PC-3 (cell line): ENCODE measurements around the gene CDHR2. TPM values are rescaled to one million over a fixed set of nuclear protein-coding genes. Genes with fewer than 3 reads are reported as not detected.

Experiments used
- ATAC-seq: fragments of 200-7000 bp; cut with Tn5 transposase; 2 replicates; pipeline ENCODE4 v1.9.1; 2020; ENCODE audit warnings: mild to moderate bottlenecking, moderate library complexity
- BruUV-seq: library from RNA; stranded (reverse); fragments of 400-500 nt; replicated peaks from 2 replicates; lab custom pipeline; 2021; lab: Mats Ljungman, UMichigan
- CTCF ChIA-PET: fragments of 300-600 bp; sonication (Branson Sonifier 250); formaldehyde crosslinking; loops from one replicate; lab custom pipeline; 2022; ENCODE audit warnings: antibody characterized with exemption; lab: Charles Lee
- POLR2A ChIA-PET: fragments of 300-600 bp; sonication (Branson Sonifier 250); formaldehyde crosslinking; loops from one replicate; lab custom pipeline; 2022; ENCODE audit warnings: antibody characterized with exemption; ENCODE audit not compliant: unreplicated experiment; lab: Charles Lee
- DNase-seq: peaks from one replicate; pipeline ENCODE4 v3.0.0-alpha.2; 2015
- H2AFZ ChIP-seq: fragments of 300-600 bp; sonication (generic); 2 replicates; pipeline ENCODE4 v1.6.0; 2016; ENCODE audit warnings: antibody characterized with exemption, low read length
- H3F3A ChIP-seq: fragments of 300-600 bp; sonication (generic); one replicate; pipeline ENCODE4 v1.6.0; 2017; ENCODE audit warnings: antibody characterized with exemption, low read length, control low read depth, mild to moderate bottlenecking; ENCODE audit not compliant: unreplicated experiment
- H3K27ac ChIP-seq: fragments of 300-600 bp; sonication (generic); 2 replicates; pipeline ENCODE4 v1.5.1; 2016; ENCODE audit warnings: mild to moderate bottlenecking, low read length
- H3K27me3 ChIP-seq: fragments of 300-600 bp; sonication (generic); 2 replicates; pipeline ENCODE4 v1.6.1; 2016; ENCODE audit warnings: low read length, mixed read lengths
- H3K36me3 ChIP-seq: fragments of 300-600 bp; sonication (generic); 2 replicates; pipeline ENCODE4 v1.6.1; 2016; ENCODE audit warnings: low read depth, mixed run types, low read length, mixed read lengths
- H3K4me1 ChIP-seq: fragments of 300-600 bp; sonication (generic); 2 replicates; pipeline ENCODE4 v1.5.1; 2016; ENCODE audit warnings: low read length; ENCODE audit not compliant: insufficient read depth
- H3K4me2 ChIP-seq: fragments of 300-600 bp; sonication (generic); 2 replicates; pipeline ENCODE4 v1.6.0; 2016; ENCODE audit warnings: low read length
- H3K4me3 ChIP-seq: fragments of 300-600 bp; sonication (generic); 2 replicates; pipeline ENCODE4 v1.5.1; 2016; ENCODE audit warnings: mild to moderate bottlenecking, low read length, mixed read lengths
- H3K79me2 ChIP-seq: fragments of 300-600 bp; sonication (generic); 2 replicates; pipeline ENCODE4 v1.6.1; 2017; ENCODE audit warnings: low read length, mixed read lengths
- H3K9ac ChIP-seq: fragments of 300-600 bp; sonication (generic); 2 replicates; pipeline ENCODE4 v1.6.0; 2016; ENCODE audit warnings: mild to moderate bottlenecking, low read length
- H3K9me2 ChIP-seq: fragments of 300-600 bp; sonication (generic); replicated peaks from 2 replicates; pipeline ENCODE4 v1.6.1; 2016; ENCODE audit warnings: mixed run types, low read length, mixed read lengths
- H3K9me3 ChIP-seq: fragments of 300-600 bp; sonication (generic); 2 replicates; pipeline ENCODE4 v1.6.1; 2016; ENCODE audit warnings: low read length, mixed read lengths
- H4K20me1 ChIP-seq: fragments of 300-600 bp; sonication (generic); 2 replicates; pipeline ENCODE4 v1.6.1; 2016; ENCODE audit warnings: low read length, mixed read lengths
- CTCF ChIP-seq: fragments of 300-600 bp; sonication (generic); conservative IDR thresholded peaks from 2 replicates; pipeline ENCODE4 v1.5.1; 2017; ENCODE audit warnings: antibody characterized with exemption, low read depth, mild to moderate bottlenecking, low read length
- EZH2 ChIP-seq: fragments of 300-600 bp; sonication (generic); IDR thresholded peaks from one replicate; pipeline ENCODE4 v1.6.1; 2017; ENCODE audit warnings: antibody characterized with exemption, mild to moderate bottlenecking, low read length; ENCODE audit not compliant: unreplicated experiment
- EZH2phosphoT487 ChIP-seq: fragments of 300-600 bp; sonication (generic); IDR thresholded peaks from 2 replicates; pipeline ENCODE4 v1.6.1; 2018; ENCODE audit warnings: mild to moderate bottlenecking, antibody characterized with exemption, low read length, borderline replicate concordance
- intact Hi-C: fragments of 100-400 bp; cut with micrococcal nuclease; formaldehyde crosslinking; loops from 2 replicates; pipeline ENCODE4 v1.9.0; 2023
- total RNA-seq: library from RNA; depleted of rRNA; stranded (reverse); fragments of >200 nt; gene quantifications from 2 replicates; pipeline ENCODE4 v1.2.3, GENCODE V29; 2014

Gene CDHR2
- total RNA-seq, 1 experiment from 2014 or later: 0.07 TPM

GRCh38 chr5:176513788-176514187, 35.4 kb upstream of the CDHR2 start:
- peak; percentile 77 for ATAC-seq
- Histone ChIP-seq H3K4me2 (no peak overlapping the region), H3K4me3 (no peak overlapping the region)

GRCh38 chr5:176514244-176514950, 34.7 kb upstream of the CDHR2 start:
- H3K9ac ChIP-seq: no peak overlapping the region
- no peaks in the 10 kb centered on the region for H3K9me3 ChIP-seq
- ATAC-seq: no peak
- no peak overlapping the region for H3K4me3 ChIP-seq
- H3K36me3 ChIP-seq: peaks cover 3% of the 10 kb centered on the region; the same call in 1 of the 2 replicates
- POLR2A ChIA-PET: no interaction called here
- TF ChIP-seq CTCF (no peak), EZH2phosphoT487 (no peak), EZH2 (no peak)
- H3K79me2 ChIP-seq: no peaks in the 10 kb centered on the region
- H4K20me1 ChIP-seq: no peaks in the 10 kb centered on the region
- no peak overlapping the region for H3K4me2 ChIP-seq
- H3K4me1 ChIP-seq: no peaks in the 10 kb centered on the region
- DNase-seq: no peak
- CTCF ChIA-PET: no interaction called here
- no peaks in the 10 kb centered on the region for H3F3A ChIP-seq
- H3K9me2 ChIP-seq: no peaks in the 10 kb centered on the region
- intact Hi-C loops: no loop called here
- no peaks in the 10 kb centered on the region for H3K27me3 ChIP-seq
- no peak overlapping the region for H2AFZ ChIP-seq
- BruUV-seq: no TSS peak
- no peak overlapping the region for H3K27ac ChIP-seq

More at GRCh38 chr5:176513788-176514187, 35.4 kb upstream of the CDHR2 start:
- no peaks in the 10 kb centered on the region for H3F3A ChIP-seq
- intact Hi-C loops: no loop called here
- no peak for DNase-seq
- H3K27me3 ChIP-seq: no peaks in the 10 kb centered on the region
- no peak overlapping the region for H3K9ac ChIP-seq
- TF ChIP-seq CTCF (no peak), EZH2 (no peak), EZH2phosphoT487 (no peak)
- CTCF ChIA-PET: no interaction called here
- no peaks in the 10 kb centered on the region for H3K9me3 ChIP-seq
- H3K4me1 ChIP-seq: no peaks in the 10 kb centered on the region
- no peaks in the 10 kb centered on the region for H4K20me1 ChIP-seq
- H3K79me2 ChIP-seq: no peaks in the 10 kb centered on the region
- no peak overlapping the region for H3K27ac ChIP-seq
- POLR2A ChIA-PET: no interaction called here
- no peaks in the 10 kb centered on the region for H3K9me2 ChIP-seq
- BruUV-seq: no TSS peak
- H2AFZ ChIP-seq: no peak overlapping the region
- peaks cover 8% of the 10 kb centered on the region; the same call in 1 of the 2 replicates for H3K36me3 ChIP-seq

GRCh38 chr5:176515396-176515795, 33.7 kb upstream of the CDHR2 start:
- no peak overlapping the region for H3K4me2 ChIP-seq
- BruUV-seq: no TSS peak
- H3K79me2 ChIP-seq: no peaks in the 10 kb centered on the region
- H3K27me3 ChIP-seq: no peaks in the 10 kb centered on the region
- H3K9me2 ChIP-seq: no peaks in the 10 kb centered on the region
- no peak overlapping the region for H3K27ac ChIP-seq
- no peaks in the 10 kb centered on the region for H3K9me3 ChIP-seq
- DNase-seq (no peak), ATAC-seq (no peak)
- intact Hi-C loops: no loop called here
- POLR2A ChIA-PET: interaction anchor here (0.6 kb wide), 1 partner anchor 68 kb away, joined by 3 read pairs; no protein-coding TSS in a partner anchor
- no peak overlapping the region for H3K9ac ChIP-seq
- H3K4me3 ChIP-seq: no peak overlapping the region
- no peaks in the 10 kb centered on the region for H4K20me1 ChIP-seq
- H2AFZ ChIP-seq: no peak overlapping the region
- H3F3A ChIP-seq: no peaks in the 10 kb centered on the region
- H3K4me1 ChIP-seq: no peaks in the 10 kb centered on the region
- TF ChIP-seq EZH2 (no peak), EZH2phosphoT487 (no peak), CTCF (no peak)
- CTCF ChIA-PET: no interaction called here
- H3K36me3 ChIP-seq: no peaks in the 10 kb centered on the region
